WTC11 (cell line): Measurements from ENCODE around the gene GPR39.

ENCODE experiments used
- ARID4B ChIP-seq: sonication (generic); formaldehyde crosslinking; IDR thresholded peaks from 2 replicates; pipeline ENCODE4 v1.8.0; 2023; ENCODE audit warnings: missing genetic modification reagents, mild to moderate bottlenecking, borderline replicate concordance
- ATF2 ChIP-seq: sonication (generic); formaldehyde crosslinking; IDR thresholded peaks from 2 replicates; pipeline ENCODE4 v1.8.1; 2022; ENCODE audit warnings: low read depth, missing genetic modification reagents, borderline replicate concordance
- CREM ChIP-seq: sonication (generic); formaldehyde crosslinking; IDR thresholded peaks from 2 replicates; pipeline ENCODE4 v1.8.1; 2022; ENCODE audit warnings: mild to moderate bottlenecking, missing genetic modification reagents, moderate library complexity
- CTCF ChIP-seq: fragments of 200-600 bp; IDR thresholded peaks from 2 replicates; pipeline ENCODE4 v1.8.0; 2022; ENCODE audit warnings: antibody characterized with exemption
- MAX ChIP-seq: sonication (generic); formaldehyde crosslinking; IDR thresholded peaks from 2 replicates; pipeline ENCODE4 v1.8.0; 2022; ENCODE audit warnings: mild to moderate bottlenecking, missing genetic modification reagents
- NR2C2 ChIP-seq: sonication (generic); formaldehyde crosslinking; IDR thresholded peaks from 2 replicates; pipeline ENCODE4 v1.8.0; 2022; ENCODE audit warnings: mild to moderate bottlenecking, missing genetic modification reagents
- TEAD1 ChIP-seq: sonication (generic); formaldehyde crosslinking; IDR thresholded peaks from 2 replicates; pipeline ENCODE4 v1.8.0; 2022; ENCODE audit warnings: mild to moderate bottlenecking, missing genetic modification reagents
- USF2 ChIP-seq: sonication (generic); formaldehyde crosslinking; IDR thresholded peaks from 2 replicates; pipeline ENCODE4 v1.8.1; 2023; ENCODE audit warnings: mild to moderate bottlenecking, missing genetic modification reagents, moderate library complexity
- ZBTB21 ChIP-seq: sonication (generic); formaldehyde crosslinking; IDR thresholded peaks from 2 replicates; pipeline ENCODE4 v1.8.1; 2023; ENCODE audit warnings: mild to moderate bottlenecking, missing genetic modification reagents, borderline replicate concordance
- ZNF416 ChIP-seq: fragments of 250-450 bp; sonication (Bioruptor Pico); IDR thresholded peaks from 2 replicates; pipeline ENCODE4 v1.9.0; 2021; ENCODE audit warnings: mild to moderate bottlenecking, inconsistent platforms

- TF ChIP-seq NR2C2 (CRISPR knock-in tag) (no peak), TEAD1 (CRISPR knock-in tag) (no peak), CTCF (no peak), ZNF416 (CRISPR knock-in tag) (no peak), CREM (no peak), USF2 (CRISPR knock-in tag) (no peak), ARID4B (no peak), ATF2 (CRISPR knock-in tag) (no peak), MAX (CRISPR knock-in tag) (no peak), ZBTB21 (CRISPR knock-in tag) (no peak)
Observed at GRCh38 chr2:132627536-132627935, 210.9 kb downstream of the GPR39 start.
